Activated naive CD4-positive, alpha-beta T cell treated with anti-CD3 and anti-CD28 coated beads, Interleukin-2, amount 10 ng/mL, durations not matched to agents 7 days and 5 days (primary cell): ENCODE results near the gene SLC23A1.

Experiments
- CTCF ChIA-PET: fragments of 350-600 bp; sonication (Branson Sonifier 250); formaldehyde crosslinking; loops from one replicate; lab custom pipeline; 2021; ENCODE audit warnings: antibody characterized with exemption; lab: Charles Lee
- DNase-seq: peaks from one replicate; pipeline ENCODE4 v3.0.0-alpha.2; 2020
- H3K27ac Mint-ChIP-seq: one replicate; pipeline ENCODE4 v1.8.0; 2021; ENCODE audit warnings: mild to moderate bottlenecking, moderate library complexity, mixed read lengths
- H3K27me3 Mint-ChIP-seq: one replicate; pipeline ENCODE4 v1.8.0; 2021; ENCODE audit warnings: mild to moderate bottlenecking, mixed read lengths
- H3K36me3 Mint-ChIP-seq: one replicate; pipeline ENCODE4 v1.8.0; 2021; ENCODE audit warnings: mixed read lengths
- H3K4me1 Mint-ChIP-seq: one replicate; pipeline ENCODE4 v1.8.0; 2021; ENCODE audit warnings: mixed read lengths
- H3K4me3 Mint-ChIP-seq: one replicate; pipeline ENCODE4 v1.8.0; 2021; ENCODE audit warnings: mild to moderate bottlenecking, moderate library complexity, mixed read lengths
- H3K9me3 Mint-ChIP-seq: one replicate; pipeline ENCODE4 v1.8.0; 2021; ENCODE audit warnings: mixed read lengths

The SLC23A1 gene

DNA sequence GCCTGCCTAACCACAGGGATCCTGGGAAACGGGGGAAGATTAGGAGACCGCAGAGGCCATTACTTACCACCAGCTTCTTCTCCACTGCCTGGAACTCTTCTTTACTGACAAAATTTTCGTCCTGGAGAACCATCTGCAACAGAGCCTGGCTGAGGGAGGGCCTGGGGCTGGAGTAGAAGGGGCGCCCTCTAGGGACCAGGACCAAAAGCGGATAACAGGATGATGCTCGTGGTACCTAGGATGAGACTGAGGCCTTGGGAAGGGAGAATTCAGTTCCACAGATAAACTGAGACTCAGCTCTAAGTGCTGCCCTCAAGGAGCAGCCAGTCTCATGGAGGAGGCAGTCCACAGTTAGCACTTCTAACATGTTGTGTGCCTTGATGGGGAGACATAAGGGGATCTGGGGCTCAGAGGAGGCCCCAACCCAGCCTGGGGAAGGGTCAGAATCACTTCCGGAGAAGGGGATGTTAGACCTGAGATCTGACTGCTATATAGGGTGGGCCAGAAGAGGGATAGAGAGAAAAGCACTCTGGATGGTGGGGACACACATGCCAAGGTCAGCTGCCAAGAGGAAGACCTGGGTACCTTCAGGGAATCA, 19.6 kb upstream of the SLC23A1 start:
- peak; percentile 33 for DNase-seq
- peaks cover 9% of the 10 kb centered on the region for H3K36me3 Mint-ChIP-seq
- peak overlapping the region; percentile 98 for H3K27ac Mint-ChIP-seq
- peak overlapping the region; percentile 85 for H3K4me3 Mint-ChIP-seq
- CTCF ChIA-PET = interaction anchor here (0.5 to 2.9 kb wide), 10 partner anchors 10 to 923 kb away, joined by 3 to 22 read pairs (median 4); partner anchors contain the start of gene DNAJC18
- H3K9me3 Mint-ChIP-seq = no peaks in the 10 kb centered on the region
- peaks cover 39% of the 10 kb centered on the region for H3K4me1 Mint-ChIP-seq
- H3K27me3 Mint-ChIP-seq = no peaks in the 10 kb centered on the region

DNA sequence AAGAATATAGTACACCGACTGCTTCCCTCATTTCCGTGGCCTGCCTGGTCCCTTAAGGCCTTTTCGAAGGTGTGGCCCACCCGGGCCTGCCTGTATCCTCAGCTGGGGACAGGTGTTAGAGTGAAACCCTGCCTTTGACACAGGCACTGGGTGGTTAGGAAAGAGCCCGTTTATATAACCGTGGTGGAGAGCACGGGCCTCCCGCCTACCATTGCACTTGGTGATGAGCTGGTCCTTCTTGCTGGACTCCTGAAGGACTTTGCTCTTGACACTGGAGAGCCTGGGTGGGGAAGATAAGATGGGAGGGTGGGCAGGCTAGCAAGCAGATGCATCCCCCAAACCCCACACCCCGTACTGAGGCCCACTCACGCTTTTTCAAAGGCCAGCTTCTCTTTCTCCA, 18.4 kb upstream of the SLC23A1 start:
- no peak for DNase-seq
- H3K36me3 Mint-ChIP-seq = peaks cover 8% of the 10 kb centered on the region
- no peaks in the 10 kb centered on the region for H3K9me3 Mint-ChIP-seq
- no peaks in the 10 kb centered on the region for H3K27me3 Mint-ChIP-seq
- H3K4me1 Mint-ChIP-seq = peaks cover 38% of the 10 kb centered on the region
- CTCF ChIA-PET = interaction anchor here (1.2 to 2.4 kb wide), 5 partner anchors 11 to 116 kb away, joined by 4 to 11 read pairs (median 5); no protein-coding TSS in a partner anchor
- no peak overlapping the region for H3K4me3 Mint-ChIP-seq
- H3K27ac Mint-ChIP-seq = no peak overlapping the region

DNA sequence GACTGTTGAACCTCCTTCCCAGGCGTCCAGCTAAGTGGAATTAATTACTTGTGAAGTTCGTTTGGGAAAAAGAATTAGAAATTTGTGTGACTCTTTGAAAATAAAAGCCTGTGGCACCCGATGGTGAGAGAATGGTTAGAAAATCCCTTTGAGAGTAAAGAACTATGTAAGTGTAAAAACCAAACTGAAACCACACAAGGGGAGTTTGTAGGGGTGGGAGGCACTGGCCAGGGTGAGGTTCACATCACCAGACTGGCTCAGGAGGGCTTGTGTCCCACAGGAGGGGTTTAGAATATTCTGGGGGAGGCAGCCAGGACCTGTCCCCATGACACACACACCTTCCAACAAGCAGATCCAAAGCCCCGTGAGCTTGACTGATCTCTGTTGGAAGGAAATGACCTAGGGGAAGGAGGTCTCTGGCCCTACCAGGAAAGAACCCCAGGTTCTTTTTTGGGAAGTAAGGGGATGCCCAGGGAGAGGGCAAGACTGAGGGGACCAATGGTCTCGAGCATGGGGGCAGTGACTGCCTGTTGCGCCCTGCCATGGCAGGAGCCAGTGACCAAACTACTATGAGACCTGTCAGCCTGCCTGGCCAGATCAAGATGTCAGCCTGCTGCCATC, 16.5 kb upstream of the SLC23A1 start:
- Mint-ChIP-seq H3K36me3 (peaks cover 8% of the 10 kb centered on the region), H3K9me3 (no peaks in the 10 kb centered on the region), H3K27ac (no peak overlapping the region), H3K4me3 (no peak overlapping the region), H3K4me1 (peaks cover 41% of the 10 kb centered on the region), H3K27me3 (peaks cover 7% of the 10 kb centered on the region)
- no peak for DNase-seq
- CTCF ChIA-PET = interaction anchor here (0.9 kb wide), 1 partner anchor 10 kb away, joined by 3 read pairs; no protein-coding TSS in a partner anchor

DNA sequence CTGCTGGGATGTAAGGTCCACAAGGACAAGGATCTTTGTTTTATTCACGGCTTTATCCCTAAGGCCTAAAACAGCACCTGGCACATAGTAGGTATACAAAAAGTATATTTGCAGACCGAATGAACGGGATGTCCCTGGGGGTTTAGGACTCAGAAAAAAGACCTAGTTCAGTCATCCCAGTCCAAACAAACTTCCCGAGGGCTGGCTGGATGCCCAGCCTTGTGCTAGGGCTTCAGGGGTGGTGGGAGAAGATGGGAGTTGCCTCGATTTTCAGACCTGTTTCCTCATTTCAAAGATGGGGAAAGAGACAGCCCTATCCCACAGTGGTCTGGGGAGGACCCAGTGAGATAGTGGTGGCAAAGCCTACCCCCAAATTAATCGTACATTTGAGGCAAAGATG, 14.8 kb upstream of the SLC23A1 start:
- H3K27ac Mint-ChIP-seq = peak overlapping the region; percentile 35
- H3K27me3 Mint-ChIP-seq = peaks cover 23% of the 10 kb centered on the region
- CTCF ChIA-PET = no interaction called here
- DNase-seq = no peak
- no peak overlapping the region for H3K4me3 Mint-ChIP-seq
- H3K36me3 Mint-ChIP-seq = peaks cover 8% of the 10 kb centered on the region
- peaks cover 35% of the 10 kb centered on the region for H3K4me1 Mint-ChIP-seq
- no peaks in the 10 kb centered on the region for H3K9me3 Mint-ChIP-seq

DNA sequence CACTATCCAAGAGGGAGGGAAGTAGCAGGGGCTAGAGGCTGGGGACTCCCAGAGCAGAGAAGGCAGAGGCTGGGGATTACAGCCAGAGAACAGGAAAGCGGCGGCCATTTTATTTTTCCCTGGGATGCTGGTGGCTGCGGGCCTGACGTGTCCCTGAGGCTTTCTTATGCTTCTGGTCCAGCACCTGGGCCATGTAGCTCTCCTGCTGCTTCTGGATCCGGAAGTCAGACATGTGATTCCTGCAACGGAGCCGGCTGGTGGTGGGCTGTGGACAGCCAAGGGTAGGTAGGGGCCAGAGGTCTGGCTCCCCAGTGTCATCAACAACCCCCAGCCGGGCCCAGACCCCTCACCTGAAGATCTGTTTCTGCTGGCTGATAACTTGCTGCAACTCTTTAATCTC, 13.6 kb upstream of the SLC23A1 start:
- DNase-seq = no peak
- Mint-ChIP-seq H3K4me1 (peaks cover 36% of the 10 kb centered on the region), H3K9me3 (no peaks in the 10 kb centered on the region), H3K4me3 (no peak overlapping the region), H3K36me3 (peaks cover 8% of the 10 kb centered on the region), H3K27me3 (peaks cover 30% of the 10 kb centered on the region), H3K27ac (peak overlapping the region; percentile 55)
- CTCF ChIA-PET = interaction anchor here (1.3 to 1.6 kb wide), 2 partner anchors 14 to 117 kb away, joined by 3 read pairs; no protein-coding TSS in a partner anchor

DNA sequence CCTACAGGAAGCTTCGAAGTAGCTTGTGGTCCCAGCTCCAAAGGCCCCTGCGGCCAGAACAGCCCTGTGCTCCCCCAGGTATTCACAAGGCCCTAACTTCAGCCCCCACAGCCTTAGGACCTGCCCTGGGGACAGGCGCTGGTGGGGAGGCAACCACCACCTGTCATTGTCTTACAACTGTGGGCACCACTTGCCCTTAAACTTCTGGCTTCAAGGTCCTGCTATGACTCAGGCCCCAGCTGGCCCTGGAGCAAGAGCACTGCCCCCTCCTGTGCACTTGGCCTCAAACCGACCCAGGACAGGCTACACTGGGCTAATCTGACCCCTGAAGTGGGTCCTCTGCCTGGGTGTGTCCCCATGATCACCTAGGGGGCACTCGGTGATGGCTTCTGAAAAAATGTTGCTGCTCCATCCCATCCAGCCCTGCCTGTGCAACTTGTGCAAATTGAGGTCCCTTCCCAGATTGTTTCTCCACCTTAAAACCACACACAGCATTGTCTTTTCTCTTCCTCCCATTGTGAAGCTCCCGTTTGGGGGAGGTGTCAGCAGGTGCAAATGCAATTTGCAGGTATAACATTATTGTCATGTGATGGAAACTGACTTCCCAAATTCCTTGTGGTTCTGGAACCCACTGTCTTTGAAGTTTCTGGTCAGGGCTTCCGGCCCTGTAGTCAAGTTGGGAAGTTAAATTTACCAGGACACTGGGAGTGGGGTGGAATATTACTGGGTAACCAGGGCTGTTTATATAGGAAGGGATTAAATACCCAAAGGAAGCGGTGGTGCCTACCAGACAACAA, 12.9 kb upstream of the SLC23A1 start:
- Mint-ChIP-seq H3K4me3 (peak overlapping the region; percentile 8), H3K27me3 (peaks cover 30% of the 10 kb centered on the region), H3K4me1 (peaks cover 42% of the 10 kb centered on the region), H3K9me3 (no peaks in the 10 kb centered on the region), H3K36me3 (peaks cover 4% of the 10 kb centered on the region), H3K27ac (peak overlapping the region; percentile 55)
- DNase-seq = no peak
- CTCF ChIA-PET = interaction anchor here (1.3 to 1.6 kb wide), 2 partner anchors 15 to 118 kb away, joined by 3 read pairs; no protein-coding TSS in a partner anchor

DNA sequence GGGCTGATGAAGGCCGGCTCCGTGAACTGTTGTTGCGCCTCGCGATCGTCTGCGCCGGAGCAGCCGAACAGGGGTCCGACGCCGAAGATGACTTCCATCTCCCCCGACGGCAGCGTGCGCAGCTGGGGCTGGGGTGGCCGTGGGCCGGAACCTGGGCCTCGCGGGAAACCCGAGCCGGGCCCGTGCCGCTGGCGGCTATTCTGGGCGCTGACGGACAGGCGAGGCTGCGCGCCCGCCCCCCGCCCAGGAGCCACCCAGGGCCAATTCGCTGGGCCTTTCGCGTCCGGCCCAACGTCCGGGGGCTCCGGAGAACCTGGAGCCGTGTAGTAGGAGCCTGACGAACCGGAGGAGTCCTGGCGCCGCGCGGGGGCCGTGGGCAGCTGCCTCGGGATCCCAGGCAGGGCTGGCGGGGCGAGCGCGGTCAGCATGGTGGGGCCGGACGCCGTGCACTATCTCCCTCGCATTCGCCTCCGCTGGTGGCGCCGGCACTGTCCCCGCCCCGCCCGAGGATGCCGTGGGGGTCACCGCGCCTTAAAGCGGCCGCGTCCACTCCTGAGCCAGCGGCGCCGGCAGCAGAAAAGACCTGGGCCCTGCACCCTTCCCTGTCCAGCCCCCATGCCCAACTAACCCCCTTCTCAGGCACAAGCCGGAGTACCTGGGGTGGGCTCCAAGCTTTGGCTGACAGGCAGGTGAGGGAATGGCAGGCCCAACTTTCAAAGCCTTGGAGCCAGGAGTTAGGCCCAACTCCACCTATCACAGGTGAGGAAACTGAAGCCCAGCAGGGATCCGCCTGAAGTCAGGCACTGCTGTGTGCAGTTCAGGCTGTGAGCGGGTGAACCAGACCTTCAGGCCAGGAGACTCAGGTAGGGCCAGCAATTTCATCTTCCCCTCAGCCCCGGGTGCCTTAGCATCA, 11.8 kb upstream of the SLC23A1 start, which contains the start of gene PROB1:
TSS of gene PROB1 (minus strand) at position 451 of the 913 bp plus-strand sequence. CDS start at position 428, 23 bp downstream.
- CTCF ChIA-PET = interaction anchor here (0.9 to 1.5 kb wide), 4 partner anchors 16 to 119 kb away, joined by 3 to 4 read pairs (median 3); no protein-coding TSS in a partner anchor
- Mint-ChIP-seq H3K27me3 (peaks cover 30% of the 10 kb centered on the region), H3K4me1 (peaks cover 54% of the 10 kb centered on the region), H3K4me3 (peak within 1 kb of the TSS; percentile 87), H3K27ac (no peak within 1 kb of the TSS), H3K9me3 (no peaks in the 10 kb centered on the region), H3K36me3 (peaks cover 4% of the 10 kb centered on the region)
- DNase-seq = no peak

DNA sequence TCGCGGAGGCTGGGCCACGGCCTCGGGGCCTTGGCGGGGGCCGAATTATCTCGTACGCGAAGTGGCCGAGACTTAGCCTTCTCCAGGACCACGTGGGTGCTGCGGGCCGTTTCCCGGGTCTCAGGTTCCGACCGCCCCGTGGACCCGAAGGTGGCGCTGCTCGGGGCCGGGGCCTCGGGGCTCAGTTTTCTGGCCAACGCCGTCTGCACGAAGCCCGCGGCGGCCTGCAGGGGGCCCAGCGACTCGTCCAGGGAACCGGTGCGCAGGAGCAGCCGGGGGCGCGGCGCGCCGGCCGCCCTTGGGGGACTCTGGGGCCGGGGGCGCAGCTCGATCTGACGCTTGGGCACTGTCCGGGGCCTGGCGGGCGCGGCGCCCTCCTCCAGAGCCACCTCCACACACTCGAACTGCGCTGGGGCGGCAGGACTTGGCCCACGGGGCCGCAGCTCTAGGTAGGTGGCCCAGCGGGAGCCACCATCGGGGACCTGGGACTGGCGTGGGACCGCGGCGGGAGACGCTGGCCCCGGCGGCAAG, 11.1 kb upstream of the SLC23A1 start:
- Mint-ChIP-seq H3K4me1 (peaks cover 61% of the 10 kb centered on the region), H3K9me3 (no peaks in the 10 kb centered on the region), H3K27ac (no peak overlapping the region), H3K4me3 (peak overlapping the region; percentile 87), H3K27me3 (peaks cover 30% of the 10 kb centered on the region), H3K36me3 (peaks cover 1% of the 10 kb centered on the region)
- peak; percentile 68 for DNase-seq
- CTCF ChIA-PET = interaction anchor here (0.9 to 1.5 kb wide), 3 partner anchors 25 to 120 kb away, joined by 3 to 4 read pairs (median 3); no protein-coding TSS in a partner anchor

DNA sequence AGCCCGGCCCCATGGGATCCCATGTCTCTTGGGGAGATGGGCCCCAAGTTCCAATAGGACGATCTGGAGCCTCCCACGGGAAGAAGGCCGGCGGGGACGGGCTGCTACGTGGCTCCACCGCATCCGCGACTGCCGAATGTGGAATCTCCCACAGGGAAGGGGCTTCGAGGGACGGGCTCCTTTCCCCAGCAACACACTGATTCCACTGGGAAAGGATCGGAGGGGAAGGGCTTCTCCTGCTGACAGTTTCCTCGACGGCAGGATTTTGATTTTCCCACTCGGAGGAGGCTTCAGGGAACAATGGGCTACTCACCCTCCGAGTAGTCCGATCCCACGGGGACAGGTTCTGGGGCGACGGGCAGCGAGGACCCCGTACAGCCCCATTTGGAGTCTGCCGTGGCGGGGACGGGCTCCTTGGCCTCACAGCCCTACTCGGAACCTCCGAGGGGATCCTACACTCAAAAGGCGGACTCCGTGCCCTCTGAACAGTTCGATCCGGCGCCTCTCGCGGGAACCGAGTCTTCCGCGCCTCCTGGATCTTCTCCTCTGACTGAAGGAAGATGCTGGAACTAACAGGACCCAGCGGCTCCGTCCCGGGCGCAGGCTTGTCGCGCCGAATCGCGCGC, 10.5 kb upstream of the SLC23A1 start:
- peaks cover 66% of the 10 kb centered on the region for H3K4me1 Mint-ChIP-seq
- H3K9me3 Mint-ChIP-seq = no peaks in the 10 kb centered on the region
- peaks cover 1% of the 10 kb centered on the region for H3K36me3 Mint-ChIP-seq
- no peak for DNase-seq
- H3K4me3 Mint-ChIP-seq = peak overlapping the region; percentile 87
- CTCF ChIA-PET = interaction anchor here (0.9 to 3.4 kb wide), 5 partner anchors 9 to 120 kb away, joined by 3 to 13 read pairs (median 4); partner anchors contain the start of gene PAIP2
- H3K27me3 Mint-ChIP-seq = peaks cover 30% of the 10 kb centered on the region
- H3K27ac Mint-ChIP-seq = peak overlapping the region; percentile 87

DNA sequence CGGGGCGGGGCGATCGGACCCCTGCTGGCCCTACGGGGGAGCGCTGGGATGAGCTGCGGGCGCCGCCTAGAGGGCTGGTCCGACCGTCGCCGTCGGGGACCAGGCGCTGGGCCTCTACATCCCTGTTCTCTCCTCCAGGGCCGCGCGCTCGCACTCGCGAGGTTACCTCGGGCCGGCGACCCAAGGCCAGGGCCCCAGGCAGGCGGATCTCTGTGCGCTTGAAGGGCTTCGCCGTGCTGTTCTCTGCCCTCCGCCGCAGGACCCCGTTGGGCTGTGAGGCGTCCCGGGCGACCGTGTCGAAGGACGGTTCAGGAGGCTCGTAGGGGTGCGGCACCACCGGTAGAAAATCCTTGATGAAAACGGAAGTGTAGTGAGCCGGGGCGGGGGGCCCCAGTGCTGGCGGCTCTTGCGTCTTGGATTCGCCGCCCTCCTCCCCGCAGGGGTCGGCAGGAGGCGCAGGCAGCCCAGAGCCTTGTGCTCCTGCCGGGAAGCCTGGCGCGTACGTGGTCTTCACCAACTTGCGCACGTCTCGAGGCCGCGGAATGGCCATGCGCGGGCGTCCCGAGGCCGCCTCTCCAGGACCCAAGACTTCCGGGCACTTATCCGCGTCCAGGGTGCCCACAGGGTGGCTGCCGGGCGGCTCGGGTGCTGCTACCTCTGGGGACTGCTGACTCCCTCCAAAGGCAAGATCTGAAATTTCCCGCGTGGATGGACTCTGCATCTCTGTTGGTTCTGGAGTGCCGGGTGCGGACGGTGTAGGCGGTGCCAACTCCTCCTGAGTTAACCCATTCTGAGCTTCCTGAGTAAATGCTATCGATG, 9.8 kb upstream of the SLC23A1 start:
- DNase-seq = peak; percentile 88
- peaks cover 30% of the 10 kb centered on the region for H3K27me3 Mint-ChIP-seq
- peaks cover 72% of the 10 kb centered on the region for H3K4me1 Mint-ChIP-seq
- H3K36me3 Mint-ChIP-seq = peaks cover 1% of the 10 kb centered on the region
- peak overlapping the region; percentile 87 for H3K27ac Mint-ChIP-seq
- H3K9me3 Mint-ChIP-seq = no peaks in the 10 kb centered on the region
- CTCF ChIA-PET = interaction anchor here (1.0 to 3.4 kb wide), 4 partner anchors 10 to 52 kb away, joined by 3 to 13 read pairs (median 4); partner anchors contain the start of gene PAIP2
- peak overlapping the region; percentile 87 for H3K4me3 Mint-ChIP-seq

DNA sequence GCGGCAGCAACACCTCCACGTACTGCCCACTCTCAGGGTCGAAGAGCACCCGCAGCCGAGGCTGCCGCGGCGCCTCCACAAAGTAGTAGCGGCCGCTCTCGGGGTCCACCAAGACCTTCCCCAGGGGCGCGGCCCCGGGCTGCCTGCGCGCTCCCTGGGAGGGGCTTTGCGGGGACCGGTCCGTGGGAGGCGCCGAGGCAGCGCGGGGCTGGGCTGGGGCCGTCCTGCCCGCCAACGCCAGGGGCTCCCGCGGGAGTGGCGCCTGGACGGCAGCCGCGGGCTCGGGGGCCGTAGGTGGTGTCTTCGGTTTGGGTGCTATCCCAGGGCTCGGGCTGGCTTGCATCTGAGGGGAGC, 9.2 kb upstream of the SLC23A1 start:
- no peaks in the 10 kb centered on the region for H3K9me3 Mint-ChIP-seq
- H3K4me3 Mint-ChIP-seq = peak overlapping the region; percentile 87
- peaks cover 30% of the 10 kb centered on the region for H3K27me3 Mint-ChIP-seq
- H3K36me3 Mint-ChIP-seq = peaks cover 1% of the 10 kb centered on the region
- peak overlapping the region; percentile 87 for H3K27ac Mint-ChIP-seq
- CTCF ChIA-PET = interaction anchor here (0.8 to 3.4 kb wide), 8 partner anchors 10 to 169 kb away, joined by 3 to 13 read pairs (median 4); partner anchors contain the start of genes PAIP2 and UBE2D2
- no peak for DNase-seq
- H3K4me1 Mint-ChIP-seq = peaks cover 70% of the 10 kb centered on the region
